Kidney epithelial cell (primary cell): ENCODE data around the gene PEDS1. TPM values are rescaled to one million over a fixed set of nuclear protein-coding genes. Genes with fewer than 3 reads are reported as not detected.
"Not testable (repeated sequence)": the region's sequence is repeated elsewhere in the genome, so short reads cannot be mapped to it uniquely, and the experiment has no call there.

Source experiments
- DNase-seq: peaks from one replicate; pipeline ENCODE4 v3.0.0-alpha.2; 2010; ENCODE audit warnings: low read depth
- H3K27me3 ChIP-seq: 2 replicates; pipeline ENCODE4 v1.6.0; 2011; ENCODE audit warnings: low read length; ENCODE audit not compliant: control insufficient read depth, insufficient read depth
- H3K36me3 ChIP-seq: 2 replicates; pipeline ENCODE4 v1.5.1; 2011; ENCODE audit warnings: low read length; ENCODE audit not compliant: control insufficient read depth, insufficient read depth
- H3K4me3 ChIP-seq: 2 replicates; pipeline ENCODE4 v1.5.1; 2011; ENCODE audit warnings: low read depth, mild to moderate bottlenecking, control low read depth, low read length
- CTCF ChIP-seq: IDR thresholded peaks from 2 replicates; pipeline ENCODE4 v1.5.1; 2011; ENCODE audit warnings: mild to moderate bottlenecking, moderate library complexity, low read length, control low read depth, inconsistent platforms; ENCODE audit not compliant: insufficient read depth, poor library complexity, severe bottlenecking
- total RNA-seq: library from RNA; depleted of rRNA; stranded (reverse); fragments of >200 nt; gene quantifications from 2 replicates; pipeline ENCODE4 v1.2.3, GENCODE V29; 2015

The PEDS1 gene
- total RNA-seq, 1 donor from 2014 or later = 52.1 TPM

- TF ChIP-seq CTCF = no peak
- no peak for DNase-seq
- Histone ChIP-seq H3K4me3 (peak overlapping the region; percentile 78), H3K27me3 (no peaks in the 10 kb centered on the region), H3K36me3 (no peaks in the 10 kb centered on the region)
Measured at GRCh38 chr20:50111120-50111828, 42.2 kb downstream of the PEDS1 start.

GRCh38 chr20:50110141-50111047 is 43.1 kb downstream of the PEDS1 start:
- DNase-seq = no peak
- no peaks in the 10 kb centered on the region for H3K27me3 ChIP-seq
- no peak for TF ChIP-seq CTCF
- no peak overlapping the region for H3K4me3 ChIP-seq
- H3K36me3 ChIP-seq = no peaks in the 10 kb centered on the region

GRCh38 chr20:50108556-50109235 is 44.8 kb downstream of the PEDS1 start:
- Histone ChIP-seq H3K27me3 (no peaks in the 10 kb centered on the region), H3K4me3 (no peak overlapping the region), H3K36me3 (no peaks in the 10 kb centered on the region)
- TF ChIP-seq CTCF = no peak
- DNase-seq = no peak

- H3K27me3 ChIP-seq = no peaks in the 10 kb centered on the region
- no peak for TF ChIP-seq CTCF
Measured at GRCh38 chr20:50107796-50108331, 45.7 kb downstream of the PEDS1 start.

GRCh38 chr20:50107086-50107660 is 46.4 kb downstream of the PEDS1 start:
- Histone ChIP-seq H3K36me3 (no peaks in the 10 kb centered on the region), H3K4me3 (no peak overlapping the region), H3K27me3 (no peaks in the 10 kb centered on the region)
- DNase-seq = no peak
- TF ChIP-seq CTCF = no peak

More at GRCh38 chr20:50107796-50108331, 45.7 kb downstream of the PEDS1 start:
- Histone ChIP-seq H3K36me3 (no peaks in the 10 kb centered on the region), H3K4me3 (no peak overlapping the region)
- DNase-seq = no peak

- H3K27me3 ChIP-seq, DNase-seq, H3K36me3 ChIP-seq, H3K4me3 ChIP-seq: not testable (repeated sequence)
Measured at GRCh38 chr20:50106669-50107068, 46.9 kb downstream of the PEDS1 start.
